GM21619 (cell line): ENCODE data around the gene GKAP1.
"Not testable (repeated sequence)": the region's sequence is repeated elsewhere in the genome, so short reads cannot be mapped to it uniquely, and the experiment has no call there.

ENCODE experiments used
- ATAC-seq: cut with Tn5 transposase; IDR thresholded peaks from one replicate; pipeline ENCODE4 v1.9.1; 2021; ENCODE audit not compliant: unreplicated experiment

The GKAP1 gene

DNA sequence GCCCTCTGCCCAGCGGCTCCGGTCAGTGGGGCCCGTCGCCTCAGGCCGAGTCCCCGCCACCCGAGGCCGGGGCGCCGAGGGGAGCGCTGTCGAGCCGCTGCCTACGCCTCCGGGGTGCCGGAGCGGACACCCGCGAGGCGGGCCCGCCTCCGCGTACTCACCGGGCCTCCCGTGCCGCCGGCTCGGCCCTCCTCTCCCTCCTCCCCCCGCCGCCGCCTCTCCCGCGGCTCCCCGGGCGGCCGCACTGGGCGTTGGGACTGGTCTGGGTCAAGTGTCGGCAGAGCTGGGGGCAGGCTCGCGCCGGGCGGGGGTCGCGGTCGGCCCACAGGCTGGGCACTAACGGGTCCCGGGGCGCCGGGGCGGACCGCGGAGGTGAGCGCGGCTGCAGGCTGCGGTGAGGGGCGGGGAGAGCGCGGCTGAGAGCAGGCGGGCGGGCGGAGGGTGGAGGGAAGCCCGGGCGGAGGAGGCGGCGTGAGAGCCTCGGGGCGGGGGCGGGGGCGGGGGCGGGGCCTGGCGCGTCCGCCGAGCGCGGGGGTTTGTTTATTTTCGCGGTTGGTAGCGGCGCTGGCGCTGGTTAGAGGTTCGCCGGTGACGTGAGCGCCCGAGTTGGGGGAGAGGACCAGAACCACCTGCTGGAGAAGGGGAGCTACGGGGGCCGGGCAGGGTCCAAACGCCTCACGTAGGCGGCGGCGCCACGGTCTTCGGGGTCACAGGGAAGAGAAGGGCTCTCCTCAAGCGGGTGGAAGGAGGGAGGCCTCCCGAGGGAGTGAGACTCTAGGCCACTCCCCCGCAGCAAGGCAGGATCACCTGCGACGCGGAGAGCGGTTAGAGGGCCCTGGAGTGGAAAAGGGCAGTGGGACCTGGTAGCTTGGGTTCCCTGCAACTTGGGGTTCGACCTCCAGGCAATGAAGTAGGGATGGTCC is at the start of gene GKAP1:
GKAP1 (minus strand) TSS at position 414 of the 923 bp plus-strand sequence. CDS start 11,252 bp downstream, outside the sequence.
- peak; percentile 78 for ATAC-seq

DNA sequence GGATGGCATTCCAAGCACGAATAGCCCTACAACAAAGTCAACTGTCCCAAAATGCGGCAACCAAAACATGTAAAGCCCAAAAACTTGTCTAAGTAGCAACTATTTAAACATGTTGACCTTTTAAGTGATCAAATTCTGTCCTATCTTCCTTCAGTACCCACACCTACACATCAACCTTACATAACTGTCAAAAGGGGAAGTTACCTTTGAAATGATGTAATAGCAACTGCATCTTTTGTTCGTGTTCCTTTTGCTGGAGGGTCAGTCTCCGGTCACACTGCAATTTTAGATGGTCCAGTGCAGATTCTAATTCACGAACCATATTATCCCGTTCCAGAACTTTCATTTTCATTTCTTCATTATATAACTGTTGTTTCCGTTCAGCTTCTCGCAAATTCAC is 32.3 kb upstream of the GKAP1 start:
- ATAC-seq: peak; percentile 75

DNA sequence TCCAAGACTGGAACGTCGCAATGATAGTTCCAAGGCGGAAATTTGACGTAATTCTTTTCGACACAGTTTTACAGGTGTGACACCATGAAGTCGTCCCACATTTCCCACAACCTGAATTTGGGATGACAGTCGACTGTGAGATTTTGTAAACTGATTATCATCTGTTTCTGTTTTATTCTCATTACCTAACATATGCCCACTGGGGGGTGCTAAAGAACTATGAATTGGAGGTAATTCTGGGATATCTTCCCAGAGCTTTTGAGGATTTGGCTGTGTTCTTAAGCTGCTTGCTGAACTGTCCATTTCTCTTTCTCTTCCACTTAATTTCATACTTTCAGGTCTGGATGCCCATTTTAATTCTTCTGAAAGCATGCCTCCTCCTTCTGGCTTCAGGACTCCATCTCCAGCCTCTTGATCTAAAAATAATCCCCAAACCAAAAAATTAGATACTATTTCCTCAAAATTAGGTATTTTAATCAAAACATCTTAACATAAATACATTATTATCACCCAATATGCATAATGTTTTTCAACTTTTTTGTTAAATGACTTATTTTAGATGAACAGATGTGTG is 19.6 kb upstream of the GKAP1 start:
- not testable (repeated sequence) for ATAC-seq

DNA sequence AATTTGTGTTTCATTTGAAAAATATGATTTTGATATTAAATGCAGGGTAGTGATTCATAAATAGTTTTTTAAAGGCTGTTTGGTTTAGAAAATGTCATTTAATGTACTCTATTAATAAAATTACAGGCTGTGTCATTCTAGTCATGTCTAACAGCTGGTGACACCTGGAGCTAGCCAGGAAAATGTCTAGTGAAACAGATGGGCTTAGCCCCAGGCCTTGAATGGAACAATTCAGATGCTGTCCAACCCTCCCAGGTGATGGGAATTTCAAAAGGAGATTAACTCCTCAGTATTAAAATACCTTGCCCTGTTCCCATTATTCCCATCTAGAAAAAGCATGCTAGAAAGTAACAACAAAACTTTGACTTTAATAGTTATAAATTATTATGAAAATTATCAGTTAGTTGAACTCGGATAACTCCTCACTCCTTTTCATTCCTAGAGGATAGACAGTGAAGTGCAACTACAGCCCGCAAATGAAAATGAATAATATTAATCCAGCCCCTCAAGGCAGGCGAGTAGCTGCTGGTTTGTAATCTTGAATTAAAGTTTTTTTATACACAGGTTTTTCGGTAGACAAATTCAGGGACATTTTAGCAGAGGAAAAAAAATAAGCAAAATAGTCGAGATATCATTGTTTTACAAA is 13.0 kb upstream of the GKAP1 start:
- ATAC-seq: not testable (repeated sequence)

DNA sequence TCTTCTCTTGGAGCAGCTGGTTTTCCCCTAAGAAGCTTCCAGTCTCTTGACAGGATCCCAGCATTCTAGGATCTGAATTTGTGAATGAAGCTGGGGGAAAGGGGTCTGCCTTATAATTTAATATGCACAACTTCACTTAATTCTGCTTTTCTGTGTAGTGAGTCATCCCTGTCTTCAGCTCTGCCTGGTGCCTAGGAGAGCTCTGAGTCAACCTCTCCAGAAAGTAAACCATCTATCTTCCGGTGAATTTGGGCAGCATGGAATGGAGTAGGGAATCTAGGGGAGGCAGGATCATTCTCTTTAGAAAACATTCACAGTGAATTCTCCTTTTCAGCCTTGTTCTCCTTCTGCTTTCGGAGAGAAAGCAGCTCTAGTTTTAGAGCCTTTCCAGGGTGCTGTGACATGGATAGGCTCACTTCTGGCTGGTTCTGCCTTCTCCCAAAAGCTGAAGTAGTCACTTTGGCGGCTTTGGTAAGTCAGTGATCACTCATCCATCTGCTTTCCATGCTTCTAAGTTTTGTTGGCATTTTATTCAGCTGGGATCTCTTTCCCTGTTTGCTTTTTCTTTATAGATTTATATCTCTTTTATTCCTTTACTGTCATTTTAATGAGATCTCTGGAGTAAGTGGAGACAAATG is 7.5 kb upstream of the GKAP1 start:
- not testable (repeated sequence) for ATAC-seq

DNA sequence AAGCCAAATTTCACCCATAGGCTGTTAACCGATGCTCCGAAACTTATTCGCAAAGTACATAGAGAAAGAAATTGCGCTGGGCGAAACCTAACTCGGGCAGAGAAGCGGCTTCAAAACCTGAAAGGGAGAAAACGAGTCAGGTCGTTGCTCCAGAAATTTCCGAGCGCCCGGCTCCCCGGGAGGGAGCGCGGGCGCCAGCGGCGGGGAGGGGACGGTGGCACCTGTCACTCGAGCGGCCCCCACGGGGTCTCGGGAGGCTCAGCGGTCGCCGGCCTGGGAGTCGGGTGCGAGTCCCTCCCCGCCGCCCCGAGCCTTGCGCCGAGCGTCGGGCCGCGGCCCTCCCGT is 586 bp downstream of the GKAP1 start:
- peak; percentile 13 for ATAC-seq

DNA sequence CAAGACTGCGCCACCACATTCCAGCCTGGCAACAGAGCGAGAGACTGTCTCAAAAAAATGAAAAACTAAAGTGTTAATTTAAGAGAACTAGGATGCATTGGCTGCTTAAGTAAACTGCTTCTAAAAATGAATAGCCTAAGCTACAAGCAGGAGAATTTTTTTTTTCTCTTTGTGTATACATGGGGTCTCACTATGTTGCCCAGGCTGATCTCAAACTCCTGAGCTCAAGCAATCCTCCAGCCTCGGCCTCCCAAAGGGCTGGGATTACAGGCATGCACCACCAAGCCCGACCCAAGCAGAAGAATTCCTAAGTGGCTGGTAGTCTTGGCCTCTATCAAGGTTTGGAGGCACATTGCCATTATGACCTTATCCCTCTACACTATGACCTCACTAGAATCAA is 2.4 kb downstream of the GKAP1 start:
- ATAC-seq: not testable (repeated sequence)

DNA sequence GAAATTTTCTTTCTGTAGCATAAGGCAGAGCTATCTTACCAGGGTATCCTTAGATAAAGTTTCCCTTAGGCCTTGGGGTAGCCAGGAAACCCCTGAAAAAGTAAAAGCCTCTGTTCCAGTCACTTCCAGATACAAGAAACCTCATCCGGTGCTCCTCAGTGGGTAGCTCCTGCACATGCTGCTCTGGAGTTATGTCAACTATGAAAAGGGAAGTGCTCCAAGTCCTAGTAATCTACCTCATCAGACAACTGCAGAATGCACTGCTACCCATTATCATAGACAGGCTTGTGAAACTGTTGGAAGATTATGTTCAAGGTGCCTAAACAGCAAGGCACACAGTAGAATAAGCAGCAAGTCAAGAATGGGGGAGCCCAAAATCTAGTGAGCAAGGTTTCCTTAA is 8.4 kb downstream of the GKAP1 start:
- not testable (repeated sequence) for ATAC-seq

DNA sequence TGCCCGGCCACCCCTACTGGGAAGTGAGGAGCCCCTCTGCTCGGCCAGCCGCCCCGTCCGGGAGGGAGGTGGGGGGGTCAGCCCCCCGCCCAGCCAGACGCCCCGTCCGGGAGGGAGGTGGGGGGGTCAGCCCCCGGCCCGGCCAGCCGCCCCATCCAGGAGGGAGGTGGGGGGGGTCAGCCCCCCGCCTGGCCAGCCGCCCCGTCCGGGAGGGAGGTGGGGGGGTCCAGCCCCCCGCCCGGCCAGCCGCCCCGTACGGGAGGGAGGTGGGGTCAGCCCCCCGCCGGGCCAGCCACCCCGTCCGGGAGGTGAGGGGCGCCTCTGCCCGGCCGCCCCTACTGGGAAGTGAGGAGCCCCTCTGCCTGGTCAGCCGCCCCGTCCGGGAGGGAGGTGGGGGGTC is 13.1 kb downstream of the GKAP1 start:
- not testable (repeated sequence) for ATAC-seq

DNA sequence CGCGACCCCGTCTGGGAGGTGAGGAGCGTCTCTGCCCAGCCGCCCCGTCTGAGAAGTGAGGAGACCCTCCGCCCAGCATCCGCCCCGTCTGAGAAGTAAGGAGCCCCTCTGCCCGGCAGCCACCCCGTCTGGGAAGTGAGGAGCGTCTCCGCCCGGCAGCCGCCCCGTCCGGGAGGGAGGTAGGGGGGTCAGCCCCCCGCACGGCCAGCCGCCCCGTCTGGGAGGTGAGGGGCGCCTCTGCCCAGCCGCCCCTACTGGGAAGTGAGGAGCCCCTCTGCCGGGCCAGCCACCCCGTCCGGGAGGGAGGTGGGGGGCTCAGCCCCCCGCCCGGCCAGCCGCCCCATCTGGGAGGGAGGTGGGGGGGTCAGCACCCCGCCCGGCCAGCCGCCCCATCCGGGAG is 13.6 kb downstream of the GKAP1 start:
- not testable (repeated sequence) for ATAC-seq

DNA sequence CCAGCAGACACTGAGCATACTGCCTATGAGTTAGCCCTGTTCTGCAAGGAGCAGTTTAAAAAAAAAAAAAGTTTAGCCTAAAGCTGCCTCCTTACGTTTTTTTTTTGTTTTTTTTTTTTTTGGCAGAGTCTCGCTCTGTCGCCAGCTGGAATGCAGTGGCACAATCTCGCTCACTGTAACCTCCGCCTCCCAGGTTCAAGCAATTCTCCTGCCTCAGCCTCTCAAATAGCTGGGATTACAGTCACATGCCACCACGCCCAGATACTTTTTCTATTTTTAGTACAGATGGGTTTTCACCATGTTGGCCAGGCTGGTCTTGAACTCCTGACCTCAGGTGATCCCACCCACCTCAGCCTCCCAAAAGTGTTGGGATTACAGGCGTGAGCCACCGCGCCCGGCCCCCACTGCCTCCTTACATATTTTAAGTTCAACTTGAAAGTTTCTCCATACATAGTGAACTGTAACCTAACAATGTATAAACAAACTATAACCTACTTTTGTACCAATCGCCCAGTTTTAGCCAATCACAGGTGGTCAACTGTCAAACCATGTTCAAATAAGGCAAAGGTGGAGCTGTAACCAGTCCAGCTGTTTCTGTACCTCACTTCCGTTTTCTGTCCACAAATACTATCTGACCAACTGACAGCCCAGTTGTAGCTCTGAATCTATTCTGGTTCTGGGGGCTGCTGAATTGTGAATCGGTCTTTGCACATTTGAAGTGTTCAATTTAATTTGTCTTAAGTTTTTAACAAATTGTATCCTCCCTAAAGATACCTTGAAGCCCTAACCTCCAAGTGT is 17.1 kb downstream of the GKAP1 start:
- ATAC-seq: no peak

DNA sequence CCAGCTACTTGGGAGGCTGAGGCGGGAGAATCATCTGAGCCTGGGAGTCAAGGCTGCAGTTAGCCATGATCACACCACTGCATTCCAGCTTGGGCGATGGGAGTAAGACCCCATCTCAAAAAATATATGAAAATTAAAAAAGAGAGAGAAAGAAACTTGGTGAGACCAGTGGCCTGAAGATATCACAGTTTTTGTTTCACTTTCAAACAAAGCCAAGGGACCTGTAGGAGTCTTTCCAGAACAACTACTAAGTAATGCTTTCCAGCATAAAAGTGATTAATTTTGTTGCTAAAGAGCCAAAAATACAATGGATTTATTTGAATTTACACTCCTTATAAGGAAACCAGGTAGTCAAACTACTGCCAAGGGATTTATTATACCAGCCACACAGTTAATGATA is 23.5 kb downstream of the GKAP1 start:
- ATAC-seq: no peak

DNA sequence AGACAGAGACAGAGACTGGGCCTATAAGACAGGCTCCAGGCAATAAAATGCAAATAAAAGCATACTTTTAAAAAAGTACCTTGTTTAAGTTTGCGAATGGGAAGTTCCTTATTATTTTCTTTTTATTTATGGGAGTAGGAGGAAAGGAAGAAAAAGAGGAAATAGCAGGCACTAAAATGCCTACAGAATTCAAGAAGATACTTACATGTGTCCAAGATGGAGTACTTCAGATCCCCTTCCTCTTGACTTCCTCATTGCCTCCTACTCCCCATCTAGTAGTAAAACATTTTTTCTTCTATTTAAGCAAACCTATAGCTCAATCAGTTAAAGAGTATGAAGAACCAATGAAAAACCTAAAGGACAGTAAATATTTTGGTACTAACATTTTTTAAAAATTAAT is 24.8 kb downstream of the GKAP1 start:
- no peak for ATAC-seq

DNA sequence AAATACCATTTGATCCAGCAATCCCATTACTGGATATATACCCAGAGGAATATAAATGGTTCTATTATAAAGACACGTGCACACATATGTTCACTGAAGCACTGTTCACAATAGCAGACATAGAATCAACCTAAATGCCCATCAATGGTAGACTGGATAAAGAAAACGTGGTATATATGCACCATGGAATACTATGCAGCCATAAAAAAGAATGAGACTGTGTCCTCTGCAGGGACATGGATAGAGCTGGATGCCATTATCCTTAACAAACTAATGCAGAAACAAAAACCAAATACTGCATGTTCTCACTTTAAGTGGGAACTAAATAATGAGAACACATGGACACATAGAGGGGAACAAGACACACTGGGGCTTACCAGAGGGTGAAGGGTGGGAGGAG is 39.4 kb downstream of the GKAP1 start:
- no peak for ATAC-seq

DNA sequence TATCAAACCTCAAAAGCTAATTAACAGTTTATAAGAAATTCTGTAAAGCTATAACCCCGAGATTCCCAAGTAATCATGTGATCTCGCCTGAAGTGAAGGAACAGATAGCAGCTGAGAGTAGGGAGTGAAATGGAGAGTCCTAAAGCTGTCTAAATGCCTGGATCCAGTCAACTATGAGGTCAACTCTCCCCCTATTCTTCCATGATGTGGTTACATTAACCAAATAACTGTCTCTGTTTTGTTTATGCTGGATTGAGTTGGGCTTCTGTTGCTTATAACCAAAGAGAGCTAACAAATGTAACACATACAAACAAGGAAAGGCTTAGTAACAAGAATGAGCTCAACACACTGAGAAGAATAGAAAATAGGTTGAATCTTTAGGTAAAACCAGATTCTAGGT is 41.6 kb downstream of the GKAP1 start:
- ATAC-seq: no peak

DNA sequence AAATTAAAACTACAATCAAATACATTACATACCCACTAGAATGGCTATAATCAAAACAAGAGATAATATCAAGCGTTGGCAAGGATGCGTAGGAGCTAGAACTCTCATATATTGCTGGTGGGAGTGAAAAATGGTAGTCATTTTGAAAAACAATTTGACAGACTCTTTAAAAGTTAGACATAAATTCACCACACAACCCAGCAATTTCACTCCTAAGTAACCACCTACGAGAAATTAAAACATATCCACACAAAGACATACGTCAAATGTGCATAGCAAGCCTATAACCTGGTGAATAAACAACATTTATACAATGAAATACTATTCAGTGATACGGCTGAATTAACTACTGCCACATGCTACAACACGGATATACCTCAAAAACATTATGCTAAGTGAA is 44.7 kb downstream of the GKAP1 start:
- no peak for ATAC-seq

DNA sequence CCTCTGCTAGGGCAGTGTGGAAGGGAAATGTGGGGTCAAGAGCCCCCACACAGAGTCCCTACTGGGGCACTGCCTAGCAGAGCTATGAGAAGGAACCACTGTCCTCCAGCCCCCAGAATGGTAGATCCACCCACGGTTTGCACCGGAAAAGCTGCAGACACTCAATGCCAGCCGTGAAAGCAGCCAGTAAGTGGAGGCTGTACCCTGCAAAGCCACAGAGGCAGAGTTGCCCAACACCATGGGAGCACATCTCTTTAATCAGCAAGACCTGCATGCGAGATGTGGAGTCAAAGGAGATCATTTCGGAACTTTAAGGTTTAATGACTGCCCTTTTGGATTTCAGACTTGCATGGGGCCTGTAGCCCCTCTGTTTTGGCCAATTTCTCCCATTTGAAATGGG is 52.2 kb downstream of the GKAP1 start:
- ATAC-seq: no peak

DNA sequence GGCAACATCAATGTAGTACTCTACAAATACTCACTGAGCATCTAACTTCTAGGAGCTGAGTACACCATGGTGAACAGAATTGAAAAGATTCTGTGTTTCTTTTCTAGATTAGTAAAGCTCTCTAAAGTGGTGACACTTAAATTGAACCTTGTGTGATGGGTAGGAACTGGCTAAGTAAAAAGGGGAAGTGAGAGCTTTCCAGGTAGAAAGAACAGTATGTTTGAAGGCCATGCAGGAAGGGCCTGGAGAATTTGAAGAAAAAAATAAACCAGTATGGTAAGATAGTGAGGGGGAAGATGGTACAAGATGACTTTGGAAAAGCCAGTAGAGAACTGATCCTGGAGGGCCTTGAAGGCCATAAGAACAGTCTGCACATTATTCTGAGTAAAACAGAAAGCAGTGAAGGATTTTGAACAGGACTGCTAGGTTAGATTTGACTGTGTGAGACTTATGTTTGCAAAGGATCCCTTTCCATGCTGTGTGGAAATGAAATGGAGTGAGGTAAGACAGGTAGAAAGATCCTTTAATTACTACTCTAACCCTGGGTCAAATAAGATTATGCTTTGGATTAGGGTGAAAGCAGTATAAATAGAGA is 63.1 kb downstream of the GKAP1 start:
- peak; percentile 65 for ATAC-seq

DNA sequence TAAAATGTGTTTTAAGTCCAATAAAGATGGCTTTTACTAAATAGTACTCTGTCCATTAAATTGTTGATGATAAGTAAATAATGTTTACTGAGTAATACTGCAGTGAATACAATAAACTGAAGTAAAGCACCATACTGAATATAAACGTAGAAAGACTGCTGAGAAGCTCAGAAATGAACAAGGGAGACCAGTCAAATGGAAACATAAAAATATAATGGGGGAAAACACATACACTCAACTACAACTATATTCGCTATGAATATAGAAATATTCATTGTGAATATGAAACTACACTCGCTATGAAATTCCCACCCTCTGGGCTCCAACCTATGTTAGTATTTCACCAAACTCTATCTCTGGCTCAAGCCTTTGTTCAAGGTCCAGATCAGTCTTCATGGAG is 67.9 kb downstream of the GKAP1 start:
- no peak for ATAC-seq

DNA sequence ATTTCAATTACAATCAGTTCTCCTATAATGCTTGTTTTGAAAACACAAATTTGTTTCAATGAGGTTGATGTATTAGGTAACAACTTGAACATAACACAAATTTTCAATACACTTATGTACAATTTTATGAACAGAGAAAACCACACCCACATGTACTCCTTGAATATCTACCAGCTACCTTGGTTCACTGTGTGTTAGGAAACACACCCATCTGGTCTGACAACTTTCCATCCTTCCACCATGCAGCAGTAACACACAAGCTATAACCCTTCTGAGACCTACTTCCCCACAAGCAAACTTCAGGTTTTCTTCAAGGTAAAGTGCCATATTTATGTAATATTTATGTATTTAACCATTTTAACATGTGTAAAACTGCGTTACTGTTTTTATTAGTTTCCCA is 73.4 kb downstream of the GKAP1 start:
- no peak for ATAC-seq
